ENCODE data around the gene NKAIN2.

NKAIN2 gene

GRCh38 chr6:124027392-124027791 is 223.7 kb downstream of the NKAIN2 start:
- no peak for TF ChIP-seq POLR2A (IDR thresholded peaks at IDR 0.05; ENCODE audit: low read depth, low read length)
- no peak for DNase-seq (ENCODE audit: insufficient read length, low spot score)
- no peak for FAIRE-seq

GRCh38 chr6:124028117-124028516 is 224.5 kb downstream of the NKAIN2 start:
- DNase-seq (ENCODE audit: insufficient read length, low spot score) (no peak), FAIRE-seq (no peak)

GRCh38 chr6:124029567-124029966 is 225.9 kb downstream of the NKAIN2 start:
- FAIRE-seq (no peak), DNase-seq (ENCODE audit: insufficient read length, low spot score) (no peak)
- TF ChIP-seq POLR2A (IDR thresholded peaks at IDR 0.05; ENCODE audit: low read depth, low read length): no peak

More at GRCh38 chr6:124028117-124028516, 224.5 kb downstream of the NKAIN2 start:
- TF ChIP-seq POLR2A (IDR thresholded peaks at IDR 0.05; ENCODE audit: low read depth, low read length): no peak

- DNase-seq (ENCODE audit: insufficient read length, low spot score) (no peak), FAIRE-seq (no peak)
- no peak for TF ChIP-seq POLR2A (IDR thresholded peaks at IDR 0.05; ENCODE audit: low read depth, low read length)
Measured at GRCh38 chr6:124033501-124033900, 229.8 kb downstream of the NKAIN2 start.

GRCh38 chr6:124036384-124036783 is 232.7 kb downstream of the NKAIN2 start:
- FAIRE-seq (no peak), DNase-seq (ENCODE audit: insufficient read length, low spot score) (no peak)
- TF ChIP-seq POLR2A (IDR thresholded peaks at IDR 0.05; ENCODE audit: low read depth, low read length): no peak

- no peak for TF ChIP-seq POLR2A (IDR thresholded peaks at IDR 0.05; ENCODE audit: low read depth, low read length)
- FAIRE-seq (no peak), DNase-seq (ENCODE audit: insufficient read length, low spot score) (no peak)
Measured at GRCh38 chr6:124040655-124041054, 237.0 kb downstream of the NKAIN2 start.

- FAIRE-seq (no peak), DNase-seq (ENCODE audit: insufficient read length, low spot score) (no peak)
- no peak for TF ChIP-seq POLR2A (IDR thresholded peaks at IDR 0.05; ENCODE audit: low read depth, low read length)
Measured at GRCh38 chr6:124052120-124052519, 248.5 kb downstream of the NKAIN2 start.

- FAIRE-seq: no peak
- no peak for TF ChIP-seq POLR2A (IDR thresholded peaks at IDR 0.05; ENCODE audit: low read depth, low read length)
- DNase-seq (ENCODE audit: insufficient read length, low spot score): no peak
Measured at GRCh38 chr6:124053315-124053714, 249.7 kb downstream of the NKAIN2 start.

GRCh38 chr6:124054034-124054433 is 250.4 kb downstream of the NKAIN2 start:
- DNase-seq (ENCODE audit: insufficient read length, low spot score): no peak
- TF ChIP-seq POLR2A (IDR thresholded peaks at IDR 0.05; ENCODE audit: low read depth, low read length): no peak
- no peak for FAIRE-seq

GRCh38 chr6:124055395-124055794 is 251.7 kb downstream of the NKAIN2 start:
- DNase-seq (ENCODE audit: insufficient read length, low spot score): no peak
- no peak for TF ChIP-seq POLR2A (IDR thresholded peaks at IDR 0.05; ENCODE audit: low read depth, low read length)
- FAIRE-seq: no peak

GRCh38 chr6:124055963-124056362 is 252.3 kb downstream of the NKAIN2 start:
- FAIRE-seq: no peak
- no peak for TF ChIP-seq POLR2A (IDR thresholded peaks at IDR 0.05; ENCODE audit: low read depth, low read length)
- DNase-seq (ENCODE audit: insufficient read length, low spot score): no peak

GRCh38 chr6:124056407-124057334 is 253.0 kb downstream of the NKAIN2 start:
- FAIRE-seq: no peak
- no peak for DNase-seq (ENCODE audit: insufficient read length, low spot score)
- TF ChIP-seq POLR2A (IDR thresholded peaks at IDR 0.05; ENCODE audit: low read depth, low read length): no peak

GRCh38 chr6:124057461-124057860 is 253.8 kb downstream of the NKAIN2 start:
- TF ChIP-seq POLR2A (IDR thresholded peaks at IDR 0.05; ENCODE audit: low read depth, low read length): no peak
- FAIRE-seq (no peak), DNase-seq (ENCODE audit: insufficient read length, low spot score) (no peak)

GRCh38 chr6:124064317-124065113 is 260.9 kb downstream of the NKAIN2 start:
- no peak for DNase-seq (ENCODE audit: insufficient read length, low spot score)
- no peak for FAIRE-seq
- TF ChIP-seq POLR2A (IDR thresholded peaks at IDR 0.05; ENCODE audit: low read depth, low read length): no peak
